K562 (cell line): ENCODE measurements around the gene NT5C. TPM values are rescaled to one million over a fixed set of nuclear protein-coding genes. Genes with fewer than 3 reads are reported as not detected.

ENCODE experiments used
- ATF7 ChIP-seq: fragments of 450-650 bp; IDR thresholded peaks from 2 replicates; pipeline ENCODE4 v1.7.1; 2014; ENCODE audit warnings: mild to moderate bottlenecking, moderate library complexity
- BHLHE40 ChIP-seq: IDR thresholded peaks from 2 replicates; pipeline ENCODE4 v1.6.1; 2011; ENCODE audit warnings: low read length, improper control_type of control experiment
- CBFA2T3 ChIP-seq: fragments of 450-650 bp; IDR thresholded peaks from 2 replicates; pipeline ENCODE4 v1.6.1; 2017
- LEF1 ChIP-seq: fragments of 450-650 bp; IDR thresholded peaks from 2 replicates; pipeline ENCODE4 v1.6.1; 2016; ENCODE audit warnings: mild to moderate bottlenecking
- MAFF ChIP-seq: IDR thresholded peaks from 2 replicates; pipeline ENCODE4 v1.6.1; 2012; ENCODE audit warnings: low read length, improper control_type of control experiment
- NEUROD1 ChIP-seq: fragments of 150-350 bp; IDR thresholded peaks from 2 replicates; pipeline ENCODE4 v1.6.1; 2014; ENCODE audit warnings: borderline replicate concordance, low read length, low read depth; ENCODE audit not compliant: partially characterized antibody
- NR2C1 ChIP-seq, 2 experiments: fragments of 450-650 bp; IDR thresholded peaks; 2 replicates each; pipeline ENCODE4 v1.6.1; 2017; ENCODE audit warnings: mild to moderate bottlenecking in 2 of 2, antibody characterized with exemption in 1 of 2, inconsistent platforms in 1 of 2, missing compliant biosample characterization in 1 of 2, missing genetic modification characterization in 1 of 2
- PHF20 ChIP-seq: fragments of 450-650 bp; IDR thresholded peaks from 2 replicates; pipeline ENCODE4 v1.6.1; 2018; ENCODE audit not compliant: partially characterized antibody
- POLR2B ChIP-seq: fragments of 450-650 bp; IDR thresholded peaks from 2 replicates; pipeline ENCODE4 v1.6.1; 2018; ENCODE audit warnings: low read depth; ENCODE audit not compliant: partially characterized antibody
- PTBP1 ChIP-seq: fragments of 200-400 bp; formaldehyde crosslinking; IDR thresholded peaks from 2 replicates; pipeline ENCODE4 v1.6.1; 2017; ENCODE audit warnings: low read depth, low read length
- RB1 ChIP-seq: fragments of 450-650 bp; IDR thresholded peaks from 2 replicates; pipeline ENCODE4 v1.6.1; 2017; ENCODE audit warnings: low read depth, mild to moderate bottlenecking
- RBFOX2 ChIP-seq: fragments of 200-400 bp; formaldehyde crosslinking; IDR thresholded peaks from 2 replicates; pipeline ENCODE4 v1.6.1; 2017; ENCODE audit warnings: low read depth, mild to moderate bottlenecking, low read length, moderate library complexity
- SOX6 ChIP-seq: fragments of 450-650 bp; IDR thresholded peaks from 2 replicates; pipeline ENCODE4 v1.6.1; 2014; ENCODE audit warnings: mild to moderate bottlenecking
- TCF7 ChIP-seq: sonication (generic); IDR thresholded peaks from 2 replicates; pipeline ENCODE4 v1.6.1; 2016; ENCODE audit warnings: antibody characterized with exemption, borderline replicate concordance
- TEAD1 ChIP-seq, 2 experiments: fragments of 450-650 bp in 1 of 2; sonication (generic) in 1 of 2; formaldehyde crosslinking; IDR thresholded peaks; 2 replicates each; pipeline versions ENCODE4 v1.4.0 to v1.8.0; 2020 to 2022; ENCODE audit warnings: mild to moderate bottlenecking in 2 of 2, missing genetic modification reagents in 1 of 2
- polyA plus RNA-seq, 8 experiments: library from polyadenylated mRNA; depleted of rRNA in 4 of 8; stranded (reverse) in 5 of 8; unstranded in 3 of 8; fragments of >200 nt; fragmentation: Nextera tagmentation in 2 of 8; fragmentation: Illumina TruSeq in 1 of 8; extraction: Ambion mirVana in 2 of 8; extraction: Trizol in 1 of 8; gene quantifications; 2 replicates each; pipeline versions ENCODE4 v1.2.1 to v1.2.3, GENCODE V29; 2011 to 2014; ENCODE audit warnings: inconsistent platforms in 1 of 8, missing spikeins in 1 of 8
- total RNA-seq, 7 experiments: library from RNA; depleted of rRNA in 6 of 7; stranded (reverse); fragments of >200 nt in 6 of 7; fragmentation: Illumina TruSeq in 2 of 7; extraction: Trizol in 2 of 7; gene quantifications; 2 replicates each; pipeline versions ENCODE4 v1.2.1 to v1.2.3, GENCODE V29; 2011 to 2021; ENCODE audit warnings: low replicate concordance in 1 of 7
- TF ChIP-seq, protein P1 (sequence below): fragments of 250-450 bp; sonication (Bioruptor Pico); IDR thresholded peaks from 2 replicates; pipeline ENCODE4 v1.9.0; 2021; ENCODE audit warnings: mild to moderate bottlenecking
- TF ChIP-seq, protein P2 (sequence below): fragments of 200-600 bp; sonication (generic); IDR thresholded peaks from one replicate; pipeline ENCODE4 v1.6.1; 2012; ENCODE audit warnings: mild to moderate bottlenecking, low read depth, low read length, inconsistent platforms

Gene NT5C
- total and polyA plus RNA-seq, 9 of the 15 experiments (the other 6 are each of a cell fraction or from before 2014, with no cell fraction given) = 2.9 to 205 (median 45.0) TPM

GRCh38 chr17:75096082-75096625, 35.4 kb downstream of the NT5C start (continued):
- peak; percentile 86 for TF ChIP-seq NEUROD1
- TF ChIP-seq, protein P1, sequence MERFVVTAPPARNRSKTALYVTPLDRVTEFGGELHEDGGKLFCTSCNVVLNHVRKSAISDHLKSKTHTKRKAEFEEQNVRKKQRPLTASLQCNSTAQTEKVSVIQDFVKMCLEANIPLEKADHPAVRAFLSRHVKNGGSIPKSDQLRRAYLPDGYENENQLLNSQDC = no peak
- 0 out of 2 replicates have a peak, but pooled peaks have one; percentile 30 for TF ChIP-seq TCF7
- peak; percentile 58 for TF ChIP-seq CBFA2T3
- TF ChIP-seq PTBP1 = no peak
- TF ChIP-seq, protein P2, sequence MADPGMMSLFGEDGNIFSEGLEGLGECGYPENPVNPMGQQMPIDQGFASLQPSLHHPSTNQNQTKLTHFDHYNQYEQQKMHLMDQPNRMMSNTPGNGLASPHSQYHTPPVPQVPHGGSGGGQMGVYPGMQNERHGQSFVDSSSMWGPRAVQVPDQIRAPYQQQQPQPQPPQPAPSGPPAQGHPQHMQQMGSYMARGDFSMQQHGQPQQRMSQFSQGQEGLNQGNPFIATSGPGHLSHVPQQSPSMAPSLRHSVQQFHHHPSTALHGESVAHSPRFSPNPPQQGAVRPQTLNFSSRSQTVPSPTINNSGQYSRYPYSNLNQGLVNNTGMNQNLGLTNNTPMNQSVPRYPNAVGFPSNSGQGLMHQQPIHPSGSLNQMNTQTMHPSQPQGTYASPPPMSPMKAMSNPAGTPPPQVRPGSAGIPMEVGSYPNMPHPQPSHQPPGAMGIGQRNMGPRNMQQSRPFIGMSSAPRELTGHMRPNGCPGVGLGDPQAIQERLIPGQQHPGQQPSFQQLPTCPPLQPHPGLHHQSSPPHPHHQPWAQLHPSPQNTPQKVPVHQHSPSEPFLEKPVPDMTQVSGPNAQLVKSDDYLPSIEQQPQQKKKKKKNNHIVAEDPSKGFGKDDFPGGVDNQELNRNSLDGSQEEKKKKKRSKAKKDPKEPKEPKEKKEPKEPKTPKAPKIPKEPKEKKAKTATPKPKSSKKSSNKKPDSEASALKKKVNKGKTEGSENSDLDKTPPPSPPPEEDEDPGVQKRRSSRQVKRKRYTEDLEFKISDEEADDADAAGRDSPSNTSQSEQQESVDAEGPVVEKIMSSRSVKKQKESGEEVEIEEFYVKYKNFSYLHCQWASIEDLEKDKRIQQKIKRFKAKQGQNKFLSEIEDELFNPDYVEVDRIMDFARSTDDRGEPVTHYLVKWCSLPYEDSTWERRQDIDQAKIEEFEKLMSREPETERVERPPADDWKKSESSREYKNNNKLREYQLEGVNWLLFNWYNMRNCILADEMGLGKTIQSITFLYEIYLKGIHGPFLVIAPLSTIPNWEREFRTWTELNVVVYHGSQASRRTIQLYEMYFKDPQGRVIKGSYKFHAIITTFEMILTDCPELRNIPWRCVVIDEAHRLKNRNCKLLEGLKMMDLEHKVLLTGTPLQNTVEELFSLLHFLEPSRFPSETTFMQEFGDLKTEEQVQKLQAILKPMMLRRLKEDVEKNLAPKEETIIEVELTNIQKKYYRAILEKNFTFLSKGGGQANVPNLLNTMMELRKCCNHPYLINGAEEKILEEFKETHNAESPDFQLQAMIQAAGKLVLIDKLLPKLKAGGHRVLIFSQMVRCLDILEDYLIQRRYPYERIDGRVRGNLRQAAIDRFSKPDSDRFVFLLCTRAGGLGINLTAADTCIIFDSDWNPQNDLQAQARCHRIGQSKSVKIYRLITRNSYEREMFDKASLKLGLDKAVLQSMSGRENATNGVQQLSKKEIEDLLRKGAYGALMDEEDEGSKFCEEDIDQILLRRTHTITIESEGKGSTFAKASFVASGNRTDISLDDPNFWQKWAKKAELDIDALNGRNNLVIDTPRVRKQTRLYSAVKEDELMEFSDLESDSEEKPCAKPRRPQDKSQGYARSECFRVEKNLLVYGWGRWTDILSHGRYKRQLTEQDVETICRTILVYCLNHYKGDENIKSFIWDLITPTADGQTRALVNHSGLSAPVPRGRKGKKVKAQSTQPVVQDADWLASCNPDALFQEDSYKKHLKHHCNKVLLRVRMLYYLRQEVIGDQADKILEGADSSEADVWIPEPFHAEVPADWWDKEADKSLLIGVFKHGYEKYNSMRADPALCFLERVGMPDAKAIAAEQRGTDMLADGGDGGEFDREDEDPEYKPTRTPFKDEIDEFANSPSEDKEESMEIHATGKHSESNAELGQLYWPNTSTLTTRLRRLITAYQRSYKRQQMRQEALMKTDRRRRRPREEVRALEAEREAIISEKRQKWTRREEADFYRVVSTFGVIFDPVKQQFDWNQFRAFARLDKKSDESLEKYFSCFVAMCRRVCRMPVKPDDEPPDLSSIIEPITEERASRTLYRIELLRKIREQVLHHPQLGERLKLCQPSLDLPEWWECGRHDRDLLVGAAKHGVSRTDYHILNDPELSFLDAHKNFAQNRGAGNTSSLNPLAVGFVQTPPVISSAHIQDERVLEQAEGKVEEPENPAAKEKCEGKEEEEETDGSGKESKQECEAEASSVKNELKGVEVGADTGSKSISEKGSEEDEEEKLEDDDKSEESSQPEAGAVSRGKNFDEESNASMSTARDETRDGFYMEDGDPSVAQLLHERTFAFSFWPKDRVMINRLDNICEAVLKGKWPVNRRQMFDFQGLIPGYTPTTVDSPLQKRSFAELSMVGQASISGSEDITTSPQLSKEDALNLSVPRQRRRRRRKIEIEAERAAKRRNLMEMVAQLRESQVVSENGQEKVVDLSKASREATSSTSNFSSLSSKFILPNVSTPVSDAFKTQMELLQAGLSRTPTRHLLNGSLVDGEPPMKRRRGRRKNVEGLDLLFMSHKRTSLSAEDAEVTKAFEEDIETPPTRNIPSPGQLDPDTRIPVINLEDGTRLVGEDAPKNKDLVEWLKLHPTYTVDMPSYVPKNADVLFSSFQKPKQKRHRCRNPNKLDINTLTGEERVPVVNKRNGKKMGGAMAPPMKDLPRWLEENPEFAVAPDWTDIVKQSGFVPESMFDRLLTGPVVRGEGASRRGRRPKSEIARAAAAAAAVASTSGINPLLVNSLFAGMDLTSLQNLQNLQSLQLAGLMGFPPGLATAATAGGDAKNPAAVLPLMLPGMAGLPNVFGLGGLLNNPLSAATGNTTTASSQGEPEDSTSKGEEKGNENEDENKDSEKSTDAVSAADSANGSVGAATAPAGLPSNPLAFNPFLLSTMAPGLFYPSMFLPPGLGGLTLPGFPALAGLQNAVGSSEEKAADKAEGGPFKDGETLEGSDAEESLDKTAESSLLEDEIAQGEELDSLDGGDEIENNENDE = no peak
- no peak for TF ChIP-seq NR2C1 (IDR thresholded peaks at IDR 0.05)
- peak; percentile 54 for TF ChIP-seq NR2C1 (tag; IDR thresholded peaks at IDR 0.05)
- peak; percentile 77 for TF ChIP-seq SOX6
- peak; percentile 72; the same call in 1 of the 2 replicates for TF ChIP-seq ATF7
- TF ChIP-seq POLR2B = peak; percentile 20
- peak; percentile 16 for TF ChIP-seq PHF20
- peak; percentile 56; the same call in 1 of the 2 replicates for TF ChIP-seq RB1
- peak; percentile 68 for TF ChIP-seq RBFOX2
- TF ChIP-seq TEAD1 (CRISPR knock-in tag; IDR thresholded peaks at IDR 0.05) = peak; percentile 92 to 93
- TF ChIP-seq MAFF = peak; percentile 80
- peak; percentile 93 for TF ChIP-seq LEF1
- peak; percentile 63 for TF ChIP-seq BHLHE40
